ENCODE measurements around the gene GBE1.

- no peak for TF ChIP-seq CTCF (IDR thresholded peaks at IDR 0.05; ENCODE audit: low read depth, low read length)
- no peak for TF ChIP-seq EZH2phosphoT487 (IDR thresholded peaks at IDR 0.05; ENCODE audit: low read depth)
Observed at GRCh38 chr3:81702126-81702525, 59.3 kb downstream of the GBE1 start.
